GM13977 (cell line): ENCODE data around the gene THBS4.

Source experiments
- DNase-seq: peaks from one replicate; pipeline ENCODE4 v3.0.0; 2012; ENCODE audit warnings: low spot score
- in situ Hi-C: fragments of 300-500 bp; cut with MboI; formaldehyde crosslinking; loops from one replicate; pipeline ENCODE4 v1.12.0; 2022; ENCODE audit warnings: low sequenced_read_pairs, low pct_unique_long_range_greater_than_20kb, mixed read lengths, inconsistent platforms; ENCODE audit not compliant: unreplicated experiment
- TF ChIP-seq, protein P1 (sequence below): IDR thresholded peaks from 2 replicates; pipeline ENCODE4 v1.5.1; 2012; ENCODE audit warnings: mild to moderate bottlenecking, control low read depth; ENCODE audit not compliant: insufficient read depth; ENCODE audit errors: extremely low read depth, missing control alignments

The THBS4 gene

DNA sequence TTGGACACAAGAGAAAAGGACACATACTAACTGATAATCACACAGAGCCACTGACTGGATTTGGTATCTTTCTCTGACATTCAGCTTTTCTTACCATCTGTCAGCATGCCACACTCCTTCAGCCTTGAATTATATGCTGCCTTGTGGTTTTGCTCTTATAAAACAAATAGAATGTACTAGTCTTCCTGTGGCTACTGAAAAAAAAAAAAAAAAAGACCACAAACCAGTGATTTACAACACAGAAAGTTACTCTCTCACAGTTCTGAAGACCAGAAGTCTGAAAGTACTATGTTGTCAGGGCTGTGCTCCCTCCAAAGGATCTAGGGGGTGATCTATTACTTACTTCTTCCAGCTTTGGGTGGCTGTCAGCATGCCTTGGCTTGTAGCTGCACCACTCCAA, 82.3 kb downstream of the THBS4 start:
- TF ChIP-seq, protein P1, sequence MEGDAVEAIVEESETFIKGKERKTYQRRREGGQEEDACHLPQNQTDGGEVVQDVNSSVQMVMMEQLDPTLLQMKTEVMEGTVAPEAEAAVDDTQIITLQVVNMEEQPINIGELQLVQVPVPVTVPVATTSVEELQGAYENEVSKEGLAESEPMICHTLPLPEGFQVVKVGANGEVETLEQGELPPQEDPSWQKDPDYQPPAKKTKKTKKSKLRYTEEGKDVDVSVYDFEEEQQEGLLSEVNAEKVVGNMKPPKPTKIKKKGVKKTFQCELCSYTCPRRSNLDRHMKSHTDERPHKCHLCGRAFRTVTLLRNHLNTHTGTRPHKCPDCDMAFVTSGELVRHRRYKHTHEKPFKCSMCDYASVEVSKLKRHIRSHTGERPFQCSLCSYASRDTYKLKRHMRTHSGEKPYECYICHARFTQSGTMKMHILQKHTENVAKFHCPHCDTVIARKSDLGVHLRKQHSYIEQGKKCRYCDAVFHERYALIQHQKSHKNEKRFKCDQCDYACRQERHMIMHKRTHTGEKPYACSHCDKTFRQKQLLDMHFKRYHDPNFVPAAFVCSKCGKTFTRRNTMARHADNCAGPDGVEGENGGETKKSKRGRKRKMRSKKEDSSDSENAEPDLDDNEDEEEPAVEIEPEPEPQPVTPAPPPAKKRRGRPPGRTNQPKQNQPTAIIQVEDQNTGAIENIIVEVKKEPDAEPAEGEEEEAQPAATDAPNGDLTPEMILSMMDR, result no peak
- DNase-seq, result no peak
- in situ Hi-C loops, result no loop called here

DNA sequence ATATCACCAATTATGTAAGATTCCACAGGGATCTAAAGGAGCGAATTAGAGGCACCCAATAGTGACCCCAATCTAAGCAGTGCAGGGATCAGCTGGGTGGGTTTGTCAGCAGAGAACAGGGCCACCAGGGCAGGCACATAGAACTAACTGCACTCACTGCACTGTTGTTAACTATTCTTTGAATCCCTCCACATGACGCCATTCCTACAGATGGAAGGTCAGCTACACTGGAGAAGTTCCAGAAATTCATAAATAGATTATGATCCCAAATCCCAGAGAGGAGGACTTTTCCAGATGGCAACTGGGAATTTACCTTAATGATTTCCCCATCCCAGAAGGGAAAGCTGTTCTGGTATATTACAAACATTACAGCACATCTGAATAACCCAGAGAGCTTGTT, 84.2 kb downstream of the THBS4 start:
- DNase-seq, result no peak
- in situ Hi-C loops, result no loop called here
- TF ChIP-seq, protein P1, result no peak

DNA sequence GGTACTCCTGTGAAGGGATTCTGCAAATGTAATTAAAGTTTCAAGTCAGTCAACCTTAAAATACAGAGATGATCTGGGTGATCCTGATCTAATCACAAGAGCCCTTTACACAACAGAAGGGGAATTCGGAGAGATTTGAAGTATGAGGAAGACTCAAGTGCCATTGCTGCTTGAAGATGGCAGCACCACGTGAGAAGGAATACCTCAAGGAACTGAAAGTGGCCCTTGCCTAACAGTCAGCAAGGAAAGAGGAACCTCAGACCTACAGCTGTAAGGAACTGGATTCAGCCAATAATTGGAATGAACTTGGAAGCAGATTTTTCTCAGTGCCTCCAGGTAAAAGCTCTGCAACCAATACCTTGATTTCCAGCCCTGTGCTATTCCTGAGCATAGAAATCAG, 87.4 kb downstream of the THBS4 start:
- TF ChIP-seq, protein P1, result no peak
- in situ Hi-C loops, result no loop called here
- no peak for DNase-seq

DNA sequence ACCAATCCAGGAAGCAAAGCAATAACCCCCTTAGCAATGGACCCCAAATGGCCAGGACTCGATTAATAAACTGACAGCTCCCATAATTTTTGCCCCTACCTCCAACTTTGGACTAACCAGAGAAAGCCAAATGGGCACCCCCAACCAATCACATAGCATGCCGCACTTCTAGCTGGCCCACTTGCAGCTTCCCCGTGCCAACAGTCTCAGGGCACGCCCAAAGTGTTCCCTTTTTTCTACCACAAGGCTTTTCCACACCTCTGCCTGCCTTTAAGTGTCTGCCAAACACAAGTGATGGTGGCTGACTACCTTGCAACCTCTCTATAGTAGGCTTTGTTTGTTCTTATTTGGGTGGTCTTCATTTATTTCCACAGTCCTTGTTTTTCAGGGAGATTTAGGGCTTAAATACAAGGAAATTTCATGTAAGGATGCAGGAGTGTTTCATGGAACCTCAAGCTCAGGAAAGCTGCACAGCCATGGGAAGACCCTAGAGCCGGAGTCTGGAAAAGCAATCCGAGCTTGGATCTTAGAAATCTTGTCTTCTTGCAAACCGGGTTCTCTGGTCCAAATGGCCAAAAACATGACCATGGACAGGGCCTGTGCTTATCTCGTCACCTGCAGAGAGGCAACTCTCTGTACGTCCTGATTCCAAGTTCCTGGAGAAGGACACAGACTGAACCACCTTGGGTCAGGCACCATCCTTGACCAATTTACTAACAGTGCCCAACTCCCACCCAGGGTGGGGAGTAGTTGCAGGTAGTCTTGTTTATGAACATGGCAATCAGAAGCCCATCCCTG, 89.2 kb downstream of the THBS4 start:
- DNase-seq, result no peak
- TF ChIP-seq, protein P1, result no peak
- in situ Hi-C loops, result no loop called here

DNA sequence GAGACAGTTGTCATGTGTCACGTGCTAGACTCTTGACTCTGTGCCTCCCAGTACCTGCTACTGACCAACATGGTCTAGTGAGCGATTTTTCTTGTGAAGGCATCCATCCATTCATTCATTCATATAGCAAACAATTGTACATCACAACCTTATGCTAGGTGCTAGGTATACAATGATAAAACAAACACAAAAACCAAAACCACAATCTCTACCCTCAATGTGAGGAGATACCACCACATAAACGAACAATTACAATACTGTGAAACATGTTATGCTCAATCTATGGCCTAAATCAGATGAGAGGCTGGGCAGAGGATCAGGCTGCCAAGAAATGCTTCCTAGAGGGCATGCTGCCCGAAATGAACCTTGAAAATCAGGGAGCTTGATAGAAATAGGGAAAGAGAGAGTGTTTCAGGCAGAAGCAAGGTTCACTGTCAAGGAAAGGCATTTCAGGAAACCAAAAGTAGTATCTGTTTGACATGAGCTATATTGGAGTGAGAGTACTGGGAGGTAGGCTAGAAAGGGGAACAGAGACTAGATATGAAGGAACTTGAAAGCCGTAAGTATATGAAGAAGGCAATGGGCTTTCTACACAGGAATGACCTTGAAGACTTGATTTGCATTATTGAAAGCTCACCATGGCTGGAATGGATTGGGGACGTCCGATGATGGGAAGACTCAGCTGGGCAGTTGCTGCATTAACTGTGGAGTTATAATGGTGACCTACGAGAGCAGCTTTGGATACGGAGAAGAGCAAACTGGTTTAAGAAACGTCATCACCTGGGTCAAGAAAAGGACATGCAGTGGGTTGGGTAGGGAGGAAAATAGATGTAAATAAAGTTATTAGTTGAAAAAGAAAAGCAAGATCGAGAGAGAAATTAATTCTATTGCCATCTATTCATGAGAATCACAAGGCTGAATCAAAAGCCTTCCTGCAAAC, 90.1 kb downstream of the THBS4 start:
- in situ Hi-C loops, result no loop called here
- TF ChIP-seq, protein P1, result no peak
- peak; percentile 48 for DNase-seq

DNA sequence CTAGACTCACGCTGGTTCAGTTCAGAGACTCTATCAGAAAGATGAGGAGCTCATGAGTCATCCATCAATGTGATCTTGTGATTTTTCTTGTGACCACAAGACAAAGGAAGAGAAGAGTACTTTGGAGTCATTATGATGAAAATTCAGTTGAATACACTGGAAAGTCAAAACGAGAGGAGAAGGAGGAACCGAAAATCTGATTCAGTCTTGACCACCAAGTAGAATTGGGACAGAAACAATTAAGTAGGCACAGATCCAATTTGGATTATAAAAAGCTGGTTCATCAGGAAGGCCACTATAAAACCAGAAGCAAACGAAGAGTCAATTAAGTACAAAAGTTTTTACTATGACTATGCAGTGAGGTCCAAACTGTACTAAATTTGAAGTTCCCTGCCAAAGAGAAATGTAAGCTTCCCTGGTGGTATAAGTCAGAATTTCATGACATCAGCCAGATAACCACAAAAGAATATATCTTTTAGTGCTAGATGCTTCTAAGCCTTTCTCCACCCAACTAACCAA, 90.9 kb downstream of the THBS4 start:
- in situ Hi-C loops, result no loop called here
- TF ChIP-seq, protein P1, result no peak
- DNase-seq, result peak; percentile 50
